SK-N-SH treated with all-trans-retinoic acid at 6 μM for 48 hours (cell line): Measurements from ENCODE around the gene OSBPL1A.
"Not testable (repeated sequence)": the region's sequence is repeated elsewhere in the genome, so short reads cannot be mapped to it uniquely, and the experiment has no call there.

Experiments
- ATAC-seq: fragments of 200-7000 bp; cut with Tn5 transposase; 3 replicates; pipeline ENCODE4 v1.9.1; 2020; ENCODE audit warnings: mild to moderate bottlenecking, moderate library complexity
- ARNTL ChIP-seq: fragments of 450-650 bp; formaldehyde crosslinking; IDR thresholded peaks from 2 replicates; pipeline ENCODE4 v1.5.0; 2020; ENCODE audit warnings: low read depth, mild to moderate bottlenecking, moderate library complexity, borderline replicate concordance
- BACH2 ChIP-seq: fragments of 250-450 bp; sonication (Bioruptor Pico); IDR thresholded peaks from 2 replicates; pipeline ENCODE4 v1.9.0; 2021; ENCODE audit warnings: mild to moderate bottlenecking, borderline replicate concordance
- CREB5 ChIP-seq: fragments of 250-450 bp; sonication (Bioruptor Pico); IDR thresholded peaks from 2 replicates; pipeline ENCODE4 v1.5.1; 2020; ENCODE audit warnings: low read depth, mild to moderate bottlenecking, moderate library complexity
- CSRNP3 ChIP-seq: fragments of 250-450 bp; sonication (Bioruptor Pico); IDR thresholded peaks from 2 replicates; pipeline ENCODE4 v1.5.1; 2021; ENCODE audit warnings: mild to moderate bottlenecking, moderate library complexity
- ESRRG ChIP-seq: fragments of 250-450 bp; sonication (Bioruptor Pico); IDR thresholded peaks from 2 replicates; pipeline ENCODE4 v1.6.1; 2021; ENCODE audit warnings: mild to moderate bottlenecking
- GLIS3 ChIP-seq: fragments of 250-450 bp; sonication (Bioruptor Pico); IDR thresholded peaks from 2 replicates; pipeline ENCODE4 v1.5.0; 2020; ENCODE audit warnings: mild to moderate bottlenecking, moderate library complexity
- ISL1 ChIP-seq: fragments of 250-450 bp; sonication (Bioruptor Pico); IDR thresholded peaks from 2 replicates; pipeline ENCODE4 v2.1.2; 2022; ENCODE audit warnings: mild to moderate bottlenecking, moderate library complexity
- OSR1 ChIP-seq: fragments of 250-450 bp; sonication (Bioruptor Pico); IDR thresholded peaks from 2 replicates; pipeline ENCODE4 v1.8.0; 2022; ENCODE audit warnings: moderate library complexity, mild to moderate bottlenecking, inconsistent platforms
- PATZ1 ChIP-seq: fragments of 250-450 bp; sonication (Bioruptor Pico); IDR thresholded peaks from 2 replicates; pipeline ENCODE4 v1.8.0; 2020; ENCODE audit warnings: mild to moderate bottlenecking, moderate library complexity, borderline replicate concordance
- POU6F1 ChIP-seq: fragments of 250-450 bp; sonication (Bioruptor Pico); IDR thresholded peaks from 2 replicates; pipeline ENCODE4 v1.8.0; 2021; ENCODE audit warnings: low read depth, mild to moderate bottlenecking, moderate library complexity, borderline replicate concordance
- PPARA ChIP-seq: fragments of 250-450 bp; sonication (Bioruptor Pico); IDR thresholded peaks from 2 replicates; pipeline ENCODE4 v1.5.0; 2020; ENCODE audit warnings: mild to moderate bottlenecking, borderline replicate concordance
- RARB ChIP-seq: fragments of 250-450 bp; sonication (Bioruptor Pico); IDR thresholded peaks from 2 replicates; pipeline ENCODE4 v1.8.0; 2021; ENCODE audit warnings: mild to moderate bottlenecking, moderate library complexity
- TCF4 ChIP-seq: fragments of 250-450 bp; sonication (Bioruptor Pico); IDR thresholded peaks from 2 replicates; pipeline ENCODE4 v1.8.0; 2021; ENCODE audit warnings: mild to moderate bottlenecking, moderate library complexity, borderline replicate concordance
- TOX ChIP-seq: fragments of 250-450 bp; sonication (Bioruptor Pico); IDR thresholded peaks from 2 replicates; pipeline ENCODE4 v1.8.0; 2021; ENCODE audit warnings: mild to moderate bottlenecking, moderate library complexity, borderline replicate concordance
- ZC3H10 ChIP-seq: fragments of 250-450 bp; sonication (Bioruptor Pico); IDR thresholded peaks from 2 replicates; pipeline ENCODE4 v1.5.1; 2021; ENCODE audit warnings: mild to moderate bottlenecking, moderate library complexity
- ZFP3 ChIP-seq: fragments of 250-450 bp; sonication (Bioruptor Pico); IDR thresholded peaks from 2 replicates; pipeline ENCODE4 v1.5.0; 2020; ENCODE audit warnings: mild to moderate bottlenecking, moderate library complexity
- ZFP30 ChIP-seq: fragments of 450-650 bp; formaldehyde crosslinking; IDR thresholded peaks from 2 replicates; pipeline ENCODE4 v1.5.0; 2022; ENCODE audit warnings: mild to moderate bottlenecking, moderate library complexity
- ZNF565 ChIP-seq: fragments of 450-650 bp; formaldehyde crosslinking; conservative IDR thresholded peaks from 2 replicates; pipeline ENCODE4 v1.5.0; 2020; ENCODE audit warnings: low read depth, mild to moderate bottlenecking, moderate library complexity
- ZNF70 ChIP-seq: fragments of 450-650 bp; formaldehyde crosslinking; IDR thresholded peaks from 2 replicates; pipeline ENCODE4 v1.5.0; 2020; ENCODE audit warnings: mild to moderate bottlenecking, moderate library complexity
- ZNF8 ChIP-seq: fragments of 450-650 bp; formaldehyde crosslinking; IDR thresholded peaks from 2 replicates; pipeline ENCODE4 v1.5.0; 2020; ENCODE audit warnings: mild to moderate bottlenecking, moderate library complexity

Gene OSBPL1A

DNA sequence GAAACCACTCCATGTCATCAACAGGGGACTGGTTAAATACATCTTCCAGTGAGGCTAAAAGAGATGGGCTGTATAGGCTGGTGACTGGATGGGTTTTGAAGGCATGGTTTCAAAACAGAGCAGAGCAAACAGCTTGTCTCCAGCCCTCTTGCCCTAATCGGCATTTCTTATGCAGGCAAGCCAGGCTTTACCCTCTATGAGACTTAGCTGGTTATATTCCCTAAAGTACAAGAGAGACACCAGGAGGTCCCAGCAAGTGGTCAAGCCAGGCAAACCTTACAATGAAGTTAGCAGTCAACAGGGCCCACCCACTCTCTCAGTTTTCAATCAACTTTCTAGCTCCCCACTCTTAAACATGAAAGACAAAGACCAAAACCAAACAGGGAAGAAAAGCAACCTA is 19.0 kb downstream of the OSBPL1A start:
- no peak for ATAC-seq
- TF ChIP-seq OSR1 (CRISPR knock-in tag) (no peak), BACH2 (CRISPR knock-in tag) (no peak), ZNF565 (CRISPR knock-in tag) (no peak), ZC3H10 (CRISPR knock-in tag) (no peak)

DNA sequence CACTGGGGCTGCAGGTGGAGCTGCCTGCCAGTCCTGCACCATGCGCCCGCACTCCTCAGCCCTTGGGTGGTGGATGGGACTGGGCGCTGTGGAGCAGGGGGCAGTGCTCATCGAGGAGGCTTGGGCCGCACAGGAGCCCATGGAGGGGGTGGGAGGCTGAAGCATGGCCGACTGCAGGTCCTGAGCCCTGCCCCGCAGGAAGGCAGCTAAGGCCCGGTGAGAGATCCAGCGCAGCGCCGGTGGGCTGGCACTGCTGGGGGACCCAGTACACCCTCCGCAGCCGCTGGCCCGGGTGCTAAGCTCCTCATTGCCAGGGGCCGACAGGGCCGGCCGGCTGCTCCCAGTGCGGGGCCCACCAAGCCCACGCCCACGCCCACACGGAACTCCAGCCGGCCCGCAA is 21.1 kb downstream of the OSBPL1A start:
- not testable (repeated sequence) for ATAC-seq

- TF ChIP-seq TOX (CRISPR knock-in tag) = no peak
- TF ChIP-seq ZFP30 (CRISPR knock-in tag) = no peak
- TF ChIP-seq ZNF70 (CRISPR knock-in tag) = no peak
- no peak for TF ChIP-seq RARB (CRISPR knock-in tag)
- TF ChIP-seq ZFP3 = no peak
- TF ChIP-seq ESRRG = no peak
- no peak for TF ChIP-seq CREB5 (CRISPR knock-in tag)
- TF ChIP-seq ZNF8 = no peak
- no peak for TF ChIP-seq TCF4
- TF ChIP-seq POU6F1 = no peak
- no peak for TF ChIP-seq OSR1 (CRISPR knock-in tag)
- TF ChIP-seq BACH2 (CRISPR knock-in tag) = no peak
- no peak for TF ChIP-seq PPARA (CRISPR knock-in tag)
- no peak for TF ChIP-seq ZNF565 (CRISPR knock-in tag)
- TF ChIP-seq ARNTL (CRISPR knock-in tag) = no peak
- no peak for TF ChIP-seq PATZ1 (CRISPR knock-in tag)
- TF ChIP-seq ZC3H10 (CRISPR knock-in tag) = no peak
- no peak for TF ChIP-seq CSRNP3
- TF ChIP-seq, all 23 proteins: peak for 0
- no peak for ATAC-seq
These were observed 24.3 kb downstream of the OSBPL1A start for GRCh38 chr18:24373328-24373727.

DNA sequence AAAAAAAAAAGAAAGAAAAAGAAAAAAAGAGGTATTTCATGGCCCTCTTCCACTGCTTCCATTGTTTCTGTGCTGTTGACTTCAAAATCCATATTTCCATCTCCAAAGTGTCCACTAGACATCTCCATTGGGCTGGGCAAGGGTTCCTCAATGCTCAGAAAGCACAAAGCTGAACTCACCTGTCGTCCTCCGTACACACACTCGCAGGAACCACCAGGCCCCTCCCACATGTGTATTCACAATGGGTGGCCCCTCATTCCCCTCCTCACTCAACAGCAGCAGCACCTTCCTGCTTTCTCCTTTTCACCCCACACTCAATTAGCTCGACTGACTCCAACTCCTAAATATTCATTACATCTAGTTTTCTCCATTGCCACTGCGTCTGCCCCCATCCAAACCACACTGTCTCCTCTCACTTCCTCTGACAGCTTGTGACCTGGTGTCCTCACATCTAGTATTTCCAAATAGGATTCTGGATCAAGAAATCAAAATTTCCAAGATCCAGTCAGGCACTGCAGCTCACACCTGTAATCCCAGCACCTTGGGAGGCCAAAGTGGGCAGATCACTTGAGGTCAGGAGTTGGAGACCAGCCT is 25.2 kb downstream of the OSBPL1A start:
- no peak for ATAC-seq
- TF ChIP-seq POU6F1 = no peak
- TF ChIP-seq OSR1 (CRISPR knock-in tag) = no peak
- no peak for TF ChIP-seq GLIS3 (CRISPR knock-in tag)
- TF ChIP-seq ISL1 = no peak
- TF ChIP-seq PATZ1 (CRISPR knock-in tag) = no peak
- no peak for TF ChIP-seq ESRRG
- TF ChIP-seq, all 23 proteins: peak for 0
